NCI-H446 treated with DMSO at 0.1 percent for 48 hours (cell line): ENCODE results near the gene GRM4.

Source experiments
- DNase-seq: peaks from one replicate; lab custom pipeline; 2025; lab: John Stamatoyannopoulos, UW

The GRM4 gene

GRCh38 chr6:33993653-33994471 lies 152.0 kb downstream of the GRM4 start:
- DNase-seq: no peak

- no peak for DNase-seq
These were observed 152.8 kb downstream of the GRM4 start for GRCh38 chr6:33993091-33993490.

GRCh38 chr6:33992191-33992590 lies 153.7 kb downstream of the GRM4 start:
- no peak for DNase-seq

GRCh38 chr6:33991610-33992009 lies 154.3 kb downstream of the GRM4 start:
- DNase-seq: no peak

- no peak for DNase-seq
These were observed 155.8 kb downstream of the GRM4 start for GRCh38 chr6:33990061-33990541.

GRCh38 chr6:33989016-33989854 lies 156.7 kb downstream of the GRM4 start:
- no peak for DNase-seq

- DNase-seq: no peak
These were observed 157.5 kb downstream of the GRM4 start for GRCh38 chr6:33988121-33989015.

- no peak for DNase-seq
These were observed 158.3 kb downstream of the GRM4 start for GRCh38 chr6:33987531-33988021.

GRCh38 chr6:33985947-33986346 lies 159.9 kb downstream of the GRM4 start:
- DNase-seq: no peak

GRCh38 chr6:33985313-33985751 lies 160.6 kb downstream of the GRM4 start:
- no peak for DNase-seq

GRCh38 chr6:33984466-33985312 lies 161.2 kb downstream of the GRM4 start:
- no peak for DNase-seq

- DNase-seq: no peak
These were observed 162.0 kb downstream of the GRM4 start for GRCh38 chr6:33983721-33984465.

GRCh38 chr6:33983109-33983716 lies 162.7 kb downstream of the GRM4 start:
- DNase-seq: no peak

GRCh38 chr6:33981861-33982260 lies 164.0 kb downstream of the GRM4 start:
- no peak for DNase-seq

- no peak for DNase-seq
These were observed 164.5 kb downstream of the GRM4 start for GRCh38 chr6:33981421-33981820.

GRCh38 chr6:33980176-33981175 lies 165.4 kb downstream of the GRM4 start:
- no peak for DNase-seq

GRCh38 chr6:33979750-33980149 lies 166.1 kb downstream of the GRM4 start:
- DNase-seq: no peak

- DNase-seq: no peak
These were observed 167.3 kb downstream of the GRM4 start for GRCh38 chr6:33978412-33979150.
